CD4-positive, alpha-beta T cell (primary cell): ENCODE measurements around the gene PRR14L. TPM values are rescaled to one million over a fixed set of nuclear protein-coding genes. Genes with fewer than 3 reads are reported as not detected.

Source experiments
- ATAC-seq: fragments of 200-7000 bp; cut with Tn5 transposase; one replicate; pipeline ENCODE4 v1.10.0; 2022; ENCODE audit warnings: mild to moderate bottlenecking; ENCODE audit not compliant: poor library complexity
- CTCF ChIA-PET: fragments of 350-600 bp; sonication (Branson Sonifier 250); formaldehyde crosslinking; loops from one replicate; lab custom pipeline; 2021; ENCODE audit warnings: antibody characterized with exemption, inconsistent platforms; lab: Charles Lee
- POLR2A ChIA-PET: fragments of 350-600 bp; sonication (Branson Sonifier 250); formaldehyde crosslinking; loops from one replicate; lab custom pipeline; 2021; ENCODE audit warnings: antibody characterized with exemption, inconsistent platforms; lab: Charles Lee
- DNase-seq, 14 experiments: peaks; one replicate each; pipeline ENCODE4 v3.0.0-alpha.2; 2013 to 2020; ENCODE audit warnings: mixed read lengths in 2 of 14
- H3K27ac ChIP-seq, 2 donors: one replicate each; pipeline versions ENCODE4 v1.5.1 to v1.7.0; 2013; ENCODE audit warnings: low read length in 2 of 2, low read depth in 1 of 2, mild to moderate bottlenecking in 1 of 2
- H3K27me3 ChIP-seq, 2 experiments: 1 replicate in 1 of 2; 2 replicates in 1 of 2; pipeline versions ENCODE4 v1.6.1 to v1.7.0; 2013; ENCODE audit warnings: low read length in 2 of 2, control low read depth in 1 of 2, mild to moderate bottlenecking in 1 of 2, moderate library complexity in 1 of 2; ENCODE audit not compliant: insufficient read depth in 2 of 2, control insufficient read depth in 1 of 2
- H3K36me3 ChIP-seq: one replicate; pipeline ENCODE4 v1.6.1; 2013; ENCODE audit warnings: low read length, control low read depth; ENCODE audit not compliant: insufficient read depth
- H3K4me1 ChIP-seq: one replicate; pipeline ENCODE4 v1.6.1; 2013; ENCODE audit warnings: low read length, control low read depth; ENCODE audit not compliant: insufficient read depth
- H3K4me3 ChIP-seq: one replicate; pipeline ENCODE4 v1.5.1; 2013; ENCODE audit warnings: mild to moderate bottlenecking, low read length, moderate library complexity
- H3K9me3 ChIP-seq, 2 experiments: 1 replicate in 1 of 2; 2 replicates in 1 of 2; pipeline versions ENCODE4 v1.6.1 to v1.7.0; 2013; ENCODE audit warnings: low read length in 2 of 2, mild to moderate bottlenecking in 2 of 2, control low read depth in 1 of 2, moderate library complexity in 1 of 2; ENCODE audit not compliant: control insufficient read depth in 1 of 2, insufficient read depth in 1 of 2
- H3K27ac Mint-ChIP-seq: one replicate; pipeline ENCODE4 v1.8.0; 2020; ENCODE audit warnings: mixed read lengths
- H3K27me3 Mint-ChIP-seq: one replicate; pipeline ENCODE4 v1.8.0; 2021; ENCODE audit warnings: mixed read lengths
- H3K36me3 Mint-ChIP-seq: one replicate; pipeline ENCODE4 v1.8.0; 2021; ENCODE audit warnings: low read depth, mixed read lengths
- H3K4me1 Mint-ChIP-seq: one replicate; pipeline ENCODE4 v1.8.0; 2021; ENCODE audit warnings: low read depth, mixed read lengths
- H3K4me3 Mint-ChIP-seq: one replicate; pipeline ENCODE4 v1.8.0; 2020; ENCODE audit warnings: mild to moderate bottlenecking, mixed read lengths
- H3K9me3 Mint-ChIP-seq: one replicate; pipeline ENCODE4 v1.8.0; 2020; ENCODE audit warnings: mixed read lengths
- CTCF ChIP-seq: fragments of 200-600 bp; IDR thresholded peaks from one replicate; pipeline ENCODE4 v1.8.0; 2022; ENCODE audit warnings: antibody characterized with exemption, mild to moderate bottlenecking
- intact Hi-C, 2 experiments: fragments of 100-400 bp; cut with DNase I in 1 of 2; cut with micrococcal nuclease in 1 of 2; formaldehyde crosslinking; loops; one replicate each; pipeline versions ENCODE4 v1.15.1 to v1.9.0; 2023 to 2025; cut with DNase I, micrococcal nuclease
- total RNA-seq, 174 experiments: library from RNA in 2 of 174; stranded (reverse) in 2 of 174; gene quantifications; one replicate each; pipeline ENCODE4 v1.2.3 and lab custom pipeline; 2021 to 2026

The PRR14L gene
- total RNA-seq, 2 experiments from 2014 or later, result 23.4 to 24.9 TPM

- intact Hi-C loops, result loop anchor here in 1 of 2 experiments (5.0 kb wide), 1 partner anchor 61 kb away; no protein-coding TSS in a partner anchor
- ATAC-seq, result no peak
- H3K27ac ChIP-seq, result no peak overlapping the region
- H3K27me3 ChIP-seq, result no peaks in the 10 kb centered on the region
- DNase-seq, result no peak
- ChIA-PET CTCF (no interaction called here), POLR2A (no interaction called here)
- H3K27ac Mint-ChIP-seq, result no peak overlapping the region
- no peaks in the 10 kb centered on the region for H3K9me3 Mint-ChIP-seq
- H3K36me3 ChIP-seq, result peaks cover 34% of the 10 kb centered on the region
- no peaks in the 10 kb centered on the region for H3K27me3 Mint-ChIP-seq
- peaks cover 44% of the 10 kb centered on the region for H3K36me3 Mint-ChIP-seq
- no peaks in the 10 kb centered on the region for H3K9me3 ChIP-seq
- H3K4me1 Mint-ChIP-seq, result no peaks in the 10 kb centered on the region
- no peaks in the 10 kb centered on the region for H3K4me1 ChIP-seq
- no peak overlapping the region for H3K4me3 ChIP-seq
- H3K4me3 Mint-ChIP-seq, result no peak overlapping the region
- no peak for TF ChIP-seq CTCF
Observed at GRCh38 chr22:31726692-31727091, 23.2 kb downstream of the PRR14L start.

- peaks cover 51% of the 10 kb centered on the region for H3K36me3 ChIP-seq
- H3K4me3 ChIP-seq, result no peak overlapping the region
- H3K4me1 Mint-ChIP-seq, result no peaks in the 10 kb centered on the region
- no peaks in the 10 kb centered on the region for H3K27me3 Mint-ChIP-seq
- CTCF ChIA-PET, result no interaction called here
- ATAC-seq, result no peak
- no peak for TF ChIP-seq CTCF
- H3K36me3 Mint-ChIP-seq, result peaks cover 66% of the 10 kb centered on the region
- no peaks in the 10 kb centered on the region for H3K9me3 Mint-ChIP-seq
- no peak overlapping the region for H3K4me3 Mint-ChIP-seq
- intact Hi-C loops, result no loop called here
- no peaks in the 10 kb centered on the region for H3K4me1 ChIP-seq
- H3K27me3 ChIP-seq, result no peaks in the 10 kb centered on the region
- DNase-seq, result no peak
- no peaks in the 10 kb centered on the region for H3K9me3 ChIP-seq
- no peak overlapping the region for H3K27ac Mint-ChIP-seq
- POLR2A ChIA-PET, result no interaction called here
- no peak overlapping the region for H3K27ac ChIP-seq
Observed at GRCh38 chr22:31723723-31724122, 26.2 kb downstream of the PRR14L start.

- DNase-seq (no peak), ATAC-seq (no peak)
- Histone ChIP-seq H3K4me3 (no peak overlapping the region), H3K36me3 (peaks cover 61% of the 10 kb centered on the region), H3K4me1 (no peaks in the 10 kb centered on the region), H3K9me3 (no peaks in the 10 kb centered on the region), H3K27me3 (no peaks in the 10 kb centered on the region), H3K27ac (no peak overlapping the region)
- Mint-ChIP-seq H3K4me1 (no peaks in the 10 kb centered on the region), H3K27ac (no peak overlapping the region), H3K27me3 (no peaks in the 10 kb centered on the region), H3K9me3 (no peaks in the 10 kb centered on the region), H3K4me3 (no peak overlapping the region), H3K36me3 (peaks cover 82% of the 10 kb centered on the region)
- intact Hi-C loops, result no loop called here
- no peak for TF ChIP-seq CTCF
- CTCF ChIA-PET, result interaction anchor here (0.7 to 1.0 kb wide), 2 partner anchors 19 to 691 kb away, joined by 3 read pairs; no protein-coding TSS in a partner anchor
- POLR2A ChIA-PET, result no interaction called here
Observed at GRCh38 chr22:31719850-31720471, 30.0 kb downstream of the PRR14L start.
